Stimulated activated CD4-positive, alpha-beta T cell treated with anti-CD3 and anti-CD28 coated beads, TNF-alpha, amount 100 ng/mL, for 4 hours (primary cell): ENCODE data around the gene LMTK2.

Source experiments
- DNase-seq, 3 experiments: peaks; one replicate each; pipeline ENCODE4 v3.0.0-alpha.2; 2020; ENCODE audit warnings: low read depth in 3 of 3

LMTK2 gene

DNA sequence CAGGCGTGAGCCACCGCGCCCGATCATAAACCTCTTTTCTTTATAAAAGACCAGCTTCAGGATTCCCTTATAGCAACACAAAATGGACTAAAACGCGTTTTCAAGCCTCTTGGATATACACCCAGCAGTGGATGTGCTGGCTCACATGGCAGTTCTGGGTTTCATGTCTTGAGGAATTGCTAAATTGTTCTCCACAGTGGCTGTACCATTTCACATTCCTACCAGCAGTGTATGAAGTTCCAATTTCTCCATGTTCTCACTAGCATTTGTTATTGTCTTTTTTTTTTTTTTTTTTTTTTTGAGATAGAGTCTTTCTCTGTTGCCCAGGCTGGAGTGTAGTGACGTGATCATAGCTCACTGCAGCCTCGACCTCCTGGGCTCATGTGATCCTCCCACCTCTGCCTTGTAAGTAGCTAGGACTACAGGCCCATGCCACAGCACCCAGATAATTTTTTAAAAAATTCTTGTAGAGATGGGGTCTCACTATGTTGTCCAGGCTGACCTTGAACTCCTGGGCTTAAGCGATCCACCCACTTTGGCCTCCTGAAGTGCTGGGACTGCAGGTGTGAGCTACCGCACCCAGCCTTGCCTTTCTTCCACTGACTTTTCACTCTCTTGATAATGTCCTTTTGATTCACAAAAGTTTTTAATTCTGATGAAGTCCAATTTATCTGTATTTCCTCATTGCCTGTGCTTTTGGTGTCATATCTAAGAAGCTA lies 127.9 kb downstream of the LMTK2 start:
- DNase-seq: no peak

GRCh38 chr7:98235901-98236300 lies 129.2 kb downstream of the LMTK2 start:
- DNase-seq: no peak

GRCh38 chr7:98236355-98237185 lies 129.9 kb downstream of the LMTK2 start:
- no peak for DNase-seq

DNA sequence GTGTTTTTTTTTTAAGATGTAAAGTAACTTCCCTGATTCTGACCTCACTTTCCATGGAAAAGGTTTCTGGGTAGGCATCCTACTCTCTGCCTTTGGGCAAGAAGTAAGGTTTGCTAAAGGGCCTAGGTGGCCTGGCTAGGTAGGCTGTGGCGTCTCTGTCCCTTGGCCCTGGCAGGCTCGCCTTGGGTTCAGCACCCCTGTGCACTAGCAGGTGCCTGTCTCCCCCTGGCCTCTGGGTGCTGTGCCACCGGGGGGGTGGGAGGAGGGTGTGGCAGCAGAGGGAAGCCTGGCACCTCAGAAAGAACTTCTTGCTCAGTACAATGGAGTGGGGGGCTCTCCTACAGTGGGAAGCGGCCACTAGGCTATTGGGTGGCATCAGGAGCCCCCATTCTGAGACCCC lies 131.4 kb downstream of the LMTK2 start:
- DNase-seq: no peak

GRCh38 chr7:98238976-98239375 lies 132.3 kb downstream of the LMTK2 start:
- no peak for DNase-seq

DNA sequence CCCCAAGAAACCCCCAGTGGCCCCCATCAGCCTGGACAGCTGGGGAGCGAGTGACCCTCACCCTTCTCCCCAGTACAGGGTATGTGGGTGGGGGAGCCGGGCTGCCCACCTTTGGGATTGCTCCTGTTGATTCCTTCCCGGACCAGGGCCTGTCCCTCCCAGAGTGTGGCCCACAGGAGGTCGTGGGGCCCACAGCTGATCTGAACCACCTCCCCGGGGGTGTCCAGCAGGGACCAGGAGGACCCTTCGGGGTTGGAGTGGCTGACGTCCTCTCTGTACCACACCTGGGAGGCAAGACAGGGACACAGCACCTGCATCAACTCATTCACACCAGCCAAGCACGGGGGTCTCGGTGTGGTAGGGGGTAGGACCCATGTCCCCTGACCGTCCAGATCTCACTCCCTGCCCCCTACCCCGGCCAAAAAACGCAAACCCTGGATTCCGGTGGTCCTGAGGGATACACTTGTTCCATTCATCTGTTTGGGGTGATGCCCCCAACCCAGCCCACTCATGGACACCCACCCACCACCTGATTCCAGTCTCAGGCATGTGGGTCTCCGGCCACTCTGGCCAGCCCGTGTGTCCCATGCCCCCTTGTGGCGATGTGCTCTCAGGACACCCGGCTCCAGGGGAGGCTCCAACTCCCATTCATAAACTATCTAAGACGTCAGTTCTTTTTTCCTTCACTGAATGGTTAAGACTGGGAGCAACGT lies 134.5 kb downstream of the LMTK2 start:
- DNase-seq: no peak

DNA sequence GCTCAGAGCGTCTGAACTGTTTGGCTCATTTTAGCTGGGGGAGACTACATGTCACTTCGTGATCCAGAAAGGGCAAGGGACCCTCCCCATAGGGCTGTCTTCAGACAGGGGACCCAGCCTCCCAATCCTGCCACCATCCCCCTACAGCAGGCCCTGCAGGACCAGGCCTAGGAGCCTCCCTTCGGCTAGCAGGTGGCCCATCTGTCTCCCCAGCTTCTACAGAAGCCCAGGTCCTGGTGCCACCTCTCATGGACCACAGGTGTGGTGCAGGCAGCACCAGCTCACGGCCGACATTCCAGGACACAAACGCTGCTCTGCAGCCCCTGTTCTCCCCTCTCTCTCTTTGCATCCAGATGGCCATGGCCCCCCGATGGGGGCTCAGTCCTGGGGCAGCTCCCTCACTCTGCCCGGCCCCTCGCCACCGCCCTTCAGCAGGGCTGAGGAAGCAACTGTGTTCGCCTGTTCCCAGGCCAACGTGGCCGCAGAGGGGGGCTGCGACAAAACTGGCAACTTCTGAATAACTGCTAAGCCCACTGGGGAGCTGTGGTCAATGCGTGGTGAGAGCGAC lies 135.1 kb downstream of the LMTK2 start:
- DNase-seq: no peak

GRCh38 chr7:98242342-98242741 lies 135.7 kb downstream of the LMTK2 start:
- no peak for DNase-seq

DNA sequence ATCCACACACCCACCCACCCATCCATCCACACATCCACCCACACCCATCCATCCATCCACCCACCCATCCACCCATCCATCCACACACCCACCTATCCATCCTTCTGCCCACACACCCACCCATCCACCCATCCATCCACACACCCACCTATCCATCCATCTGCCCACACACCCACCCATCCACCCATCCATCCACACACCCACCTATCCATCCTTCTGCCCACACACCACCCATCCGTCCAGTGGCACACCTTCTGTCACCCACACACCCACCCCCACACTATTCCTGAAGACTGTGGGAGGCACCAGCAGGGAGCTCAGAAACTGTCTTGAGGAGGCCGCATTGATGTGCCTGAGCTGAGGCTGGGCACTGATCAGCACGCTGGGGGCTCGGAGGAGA lies 136.3 kb downstream of the LMTK2 start:
- no peak for DNase-seq

DNA sequence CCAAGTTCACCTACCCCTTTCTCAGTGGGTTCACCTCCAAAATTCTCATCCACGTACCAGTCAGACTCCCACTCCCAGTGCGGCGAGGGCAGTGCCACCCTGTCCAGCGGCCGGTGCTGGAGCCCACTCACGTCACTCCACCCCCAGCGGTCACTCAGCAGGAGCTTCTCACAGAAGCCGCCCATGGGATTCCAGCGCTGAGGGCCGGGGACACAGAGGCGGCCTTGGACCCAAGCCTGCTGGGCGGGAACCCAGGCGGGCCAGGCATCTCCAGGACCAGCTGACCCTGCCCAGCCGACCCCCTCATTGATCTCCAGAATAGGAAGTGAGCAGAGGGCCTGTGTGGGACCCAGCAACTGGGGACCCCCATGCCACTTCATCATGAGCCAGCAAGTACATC lies 138.2 kb downstream of the LMTK2 start:
- DNase-seq: no peak

GRCh38 chr7:98248156-98248555 lies 141.5 kb downstream of the LMTK2 start:
- DNase-seq: no peak

DNA sequence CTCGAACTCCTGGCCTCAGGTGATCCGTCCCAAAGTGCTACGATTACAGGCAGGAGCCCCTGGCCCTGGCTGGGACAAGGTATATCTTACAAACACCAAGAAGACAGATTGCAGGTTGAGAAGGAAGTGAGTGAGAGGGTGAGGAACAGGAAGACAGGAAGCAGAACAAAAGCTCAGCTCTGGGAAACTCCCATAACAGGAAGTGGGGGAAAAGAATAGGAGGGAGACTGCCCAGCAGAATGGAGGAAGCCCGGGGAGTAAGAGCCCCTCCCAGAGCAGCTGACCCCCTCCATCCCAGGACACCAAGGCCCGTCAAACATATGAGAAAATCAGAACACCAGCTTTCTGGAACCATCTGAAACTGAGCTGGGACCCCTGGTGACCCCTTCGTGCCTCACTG lies 142.4 kb downstream of the LMTK2 start:
- no peak for DNase-seq

DNA sequence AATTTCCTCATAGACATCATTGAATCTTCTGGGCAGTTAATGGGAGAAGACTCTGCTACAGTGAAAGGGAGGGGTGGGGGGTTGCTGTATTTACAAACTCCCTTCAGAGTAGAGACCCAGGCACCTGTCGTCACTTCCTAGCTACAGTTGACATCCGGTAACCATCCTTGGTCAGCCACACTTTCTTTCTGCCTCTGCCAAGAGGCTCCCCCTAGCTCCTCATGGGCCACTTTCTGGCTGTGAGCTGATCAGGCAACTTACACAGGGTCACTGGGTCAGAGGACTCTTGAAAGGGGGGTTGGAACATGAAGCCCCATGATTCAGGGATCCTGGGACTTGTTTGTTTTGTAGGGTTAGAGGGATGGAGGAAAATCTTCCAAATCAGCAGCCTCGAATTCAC lies 144.1 kb downstream of the LMTK2 start:
- DNase-seq: peak in 1 of 3 experiments; percentile 9

DNA sequence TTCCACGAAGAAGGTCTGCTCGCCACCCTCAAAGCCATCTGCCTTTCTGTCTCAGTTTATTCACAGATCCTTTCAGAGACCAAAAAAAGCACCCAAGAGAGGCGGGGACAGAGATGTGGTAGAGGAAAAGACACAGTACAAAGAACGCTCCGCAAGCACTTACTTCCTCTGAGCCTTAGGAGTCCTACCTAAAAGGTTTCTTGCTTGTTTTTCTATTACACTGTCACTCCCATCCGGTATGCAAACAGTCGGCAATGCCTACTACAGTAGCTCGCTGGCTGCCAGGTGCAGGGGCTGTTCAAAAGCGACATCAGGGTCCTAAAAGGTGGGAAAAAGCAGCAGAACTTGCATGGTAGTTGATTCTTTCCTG lies 144.6 kb downstream of the LMTK2 start:
- peak in 1 of 3 experiments; percentile 6 for DNase-seq

GRCh38 chr7:98251601-98252424 lies 145.2 kb downstream of the LMTK2 start, which contains the start of gene TECPR1:
TECPR1 (minus strand) TSS chr7:98252232; CDS start chr7:98246146, 6,086 bp downstream.
- peak; percentile 65 to 72 (median 67) for DNase-seq

DNA sequence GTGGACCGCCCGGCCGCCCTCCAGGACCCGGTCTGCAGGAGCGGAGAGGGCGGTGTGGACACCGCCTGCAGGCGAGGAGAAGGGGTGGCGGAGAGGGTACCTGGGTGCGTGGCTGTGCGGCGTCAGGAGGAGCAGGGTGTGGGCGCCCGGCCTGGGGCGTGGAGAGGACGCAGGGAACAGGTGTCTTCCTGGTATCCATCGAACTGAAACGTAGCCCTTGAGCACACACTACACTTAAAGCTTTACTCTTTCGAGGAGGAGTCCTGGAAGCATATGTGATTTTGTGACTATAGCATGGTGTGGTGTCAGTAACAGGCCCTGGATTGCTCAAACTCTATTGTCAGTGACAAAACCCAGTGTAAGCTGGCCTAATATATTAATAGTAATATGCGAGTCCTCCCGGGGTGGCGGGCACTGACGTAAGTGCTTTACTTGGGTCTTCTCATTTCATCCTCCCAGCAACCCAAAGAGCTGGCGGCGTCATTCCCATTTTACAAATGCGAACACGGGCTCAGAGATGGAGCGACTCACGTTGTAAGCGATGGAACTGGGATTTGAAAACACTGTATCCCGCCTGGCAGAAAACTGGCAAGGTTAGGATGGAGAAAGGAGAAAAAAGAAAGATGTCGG lies 145.9 kb downstream of the LMTK2 start:
- no peak for DNase-seq

GRCh38 chr7:98254516-98254915 lies 147.9 kb downstream of the LMTK2 start:
- DNase-seq: no peak

DNA sequence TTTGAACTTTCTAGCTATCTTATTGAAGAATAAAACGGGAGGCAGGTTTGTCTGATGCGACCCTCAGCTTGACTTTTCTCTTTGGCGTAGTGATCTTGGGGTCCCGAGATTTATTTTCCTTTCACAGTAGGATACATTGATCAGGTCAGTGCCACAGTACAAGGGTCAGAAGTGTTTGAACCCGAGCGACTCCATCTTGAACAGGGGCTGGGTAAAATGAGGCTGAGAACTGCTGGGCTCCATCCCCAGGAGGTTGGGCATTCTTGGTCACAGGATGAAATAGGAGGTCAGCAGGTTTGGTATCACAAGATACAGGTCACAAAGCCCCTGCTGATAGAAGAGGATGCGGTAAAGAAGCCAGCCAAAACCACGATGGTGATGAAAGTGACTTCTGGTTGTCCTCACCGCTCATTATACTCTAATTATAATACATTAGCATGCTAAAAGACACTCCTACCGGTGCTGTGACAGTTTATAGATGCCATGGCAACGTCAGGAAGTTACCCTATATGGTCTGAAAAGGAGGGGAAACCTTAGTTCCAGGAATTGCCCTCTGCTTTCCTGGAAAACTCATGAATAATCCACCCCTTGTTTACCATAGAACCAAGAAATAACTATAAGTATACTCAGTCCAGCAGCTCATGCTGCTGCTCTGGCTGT lies 148.4 kb downstream of the LMTK2 start:
- DNase-seq: no peak

DNA sequence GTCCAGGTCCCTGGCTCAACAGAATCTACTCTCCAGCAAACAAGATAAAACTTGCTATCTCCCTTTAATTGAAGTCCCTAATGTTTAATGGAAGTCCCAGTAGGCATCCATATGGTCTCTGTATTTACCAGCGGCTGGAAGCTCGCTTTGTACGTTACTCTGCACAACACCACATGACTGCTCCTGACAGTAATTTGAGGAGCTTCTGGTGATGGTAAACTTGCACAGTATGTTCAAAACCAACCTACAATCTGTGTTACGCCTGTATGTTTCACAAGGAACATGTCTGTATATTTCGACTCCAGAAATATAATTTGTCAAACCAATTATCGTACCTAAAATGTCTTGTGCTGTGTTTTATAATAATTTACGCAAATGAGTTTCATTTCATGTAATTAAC lies 149.8 kb downstream of the LMTK2 start:
- DNase-seq: no peak

GRCh38 chr7:98257701-98258100 lies 151.0 kb downstream of the LMTK2 start:
- no peak for DNase-seq
